GM12878 (cell line): ENCODE results near the gene PAX7. TPM values are rescaled to one million over a fixed set of nuclear protein-coding genes. Genes with fewer than 3 reads are reported as not detected.

ENCODE experiments used
- ATAC-seq: fragments of 200-7000 bp; cut with Tn5 transposase; 3 replicates; pipeline ENCODE4 v1.9.1; 2020; ENCODE audit warnings: mild to moderate bottlenecking, moderate library complexity
- BruUV-seq: library from RNA; stranded (reverse); fragments of 400-500 nt; replicated peaks from 2 replicates; lab custom pipeline; 2021; lab: Mats Ljungman, UMichigan
- CTCF ChIA-PET: fragments of 300-600 bp; sonication (Branson Sonifier 250); formaldehyde crosslinking; extraction: SDS; loops from one replicate; lab custom pipeline; 2021; ENCODE audit warnings: inconsistent platforms; lab: Yijun Ruan, JAX
- POLR2A ChIA-PET: fragments of 350-600 bp; formaldehyde crosslinking; extraction: SDS; loops from one replicate; lab custom pipeline; 2021; ENCODE audit warnings: inconsistent platforms; lab: Charles Lee
- RAD21 ChIA-PET: fragments of 300-600 bp; sonication (Branson Sonifier 250); formaldehyde crosslinking; loops from one replicate; lab custom pipeline; 2023; ENCODE audit warnings: antibody characterized with exemption; ENCODE audit not compliant: unreplicated experiment; lab: Charles Lee
- SMC1A ChIA-PET: fragments of 300-600 bp; sonication (Branson Sonifier 250); formaldehyde crosslinking; loops from one replicate; lab custom pipeline; 2023; ENCODE audit not compliant: unreplicated experiment, uncharacterized antibody; lab: Charles Lee
- DNase-seq: peaks from one replicate; pipeline ENCODE4 v3.0.0-alpha.2; 2011; ENCODE audit warnings: low read depth, low spot score
- FAIRE-seq: peaks from 3 replicates; lab custom pipeline; 2011; peaks lifted over from hg19 to GRCh38; lab: Jason Lieb, UNC
- H2AFZ ChIP-seq: 2 replicates; pipeline ENCODE4 v1.6.0; 2011; ENCODE audit warnings: low read depth, low read length, control low read depth; ENCODE audit not compliant: control insufficient read depth
- H3K27ac ChIP-seq: 2 replicates; pipeline ENCODE4 v1.5.1; 2011; ENCODE audit warnings: control low read depth; ENCODE audit not compliant: control insufficient read depth, insufficient read depth
- H3K27me3 ChIP-seq, 2 experiments: replicated peaks in 1 of 2; 2 replicates each; pipeline versions ENCODE4 v1.6.0 to v1.6.1; 2011; ENCODE audit warnings: low read length in 1 of 2; ENCODE audit not compliant: control insufficient read depth in 2 of 2, insufficient read depth in 2 of 2
- H3K36me3 ChIP-seq, 2 experiments: 2 replicates each; pipeline ENCODE4 v1.5.1; 2011; ENCODE audit warnings: low read length in 1 of 2; ENCODE audit not compliant: control insufficient read depth in 2 of 2, insufficient read depth in 2 of 2
- H3K4me1 ChIP-seq: 2 replicates; pipeline ENCODE4 v1.6.1; 2011; ENCODE audit warnings: mild to moderate bottlenecking, low read length, moderate library complexity, mixed read lengths; ENCODE audit not compliant: control insufficient read depth, insufficient read depth
- H3K4me2 ChIP-seq: 2 replicates; pipeline ENCODE4 v1.6.0; 2011; ENCODE audit warnings: control low read depth; ENCODE audit not compliant: control insufficient read depth, insufficient read depth
- H3K4me3 ChIP-seq: fragments of 200-600 bp; sonication (generic); 2 replicates; pipeline ENCODE4 v1.5.1; 2016
- H3K79me2 ChIP-seq: 2 replicates; pipeline ENCODE4 v1.6.0; 2011; ENCODE audit warnings: low read length; ENCODE audit not compliant: control insufficient read depth, insufficient read depth
- H3K9ac ChIP-seq: 2 replicates; pipeline ENCODE4 v1.8.0; 2011; ENCODE audit warnings: low read length, control low read depth, mixed read lengths; ENCODE audit not compliant: control insufficient read depth, insufficient read depth
- H3K9me3 ChIP-seq: replicated peaks from 3 replicates; pipeline ENCODE4 v1.5.1; 2011; ENCODE audit warnings: mild to moderate bottlenecking, low read length; ENCODE audit not compliant: control insufficient read depth, insufficient read depth
- H4K20me1 ChIP-seq: 2 replicates; pipeline ENCODE4 v1.6.0; 2011; ENCODE audit not compliant: control insufficient read depth, insufficient read depth
- ESRRA ChIP-seq: IDR thresholded peaks from 2 replicates; pipeline ENCODE4 v1.6.1; 2012; ENCODE audit warnings: mild to moderate bottlenecking, low read length, improper control_type of control experiment
- SMARCA5 ChIP-seq: fragments of 450-650 bp; IDR thresholded peaks from 2 replicates; pipeline ENCODE4 v1.6.1; 2017; ENCODE audit warnings: mild to moderate bottlenecking
- SP1 ChIP-seq: IDR thresholded peaks from one replicate; pipeline ENCODE4 v1.6.1; 2011; ENCODE audit warnings: low read depth, low read length
- SUPT20H ChIP-seq: IDR thresholded peaks from 2 replicates; pipeline ENCODE4 v1.6.1; 2011; ENCODE audit warnings: low read depth, mild to moderate bottlenecking, low read length, moderate library complexity, borderline replicate concordance; ENCODE audit not compliant: control insufficient read depth
- SUZ12 ChIP-seq: fragments of 200-600 bp; sonication (generic); IDR thresholded peaks from one replicate; pipeline ENCODE4 v1.6.1; 2018; ENCODE audit warnings: antibody characterized with exemption, mild to moderate bottlenecking; ENCODE audit not compliant: unreplicated experiment
- USF1 ChIP-seq: IDR thresholded peaks from 2 replicates; pipeline ENCODE4 v1.6.1; 2011; ENCODE audit warnings: borderline replicate concordance, low read depth, mild to moderate bottlenecking, moderate library complexity, mixed read lengths, low read length; ENCODE audit not compliant: insufficient read depth; ENCODE audit errors: extremely low read length
- YBX1 ChIP-seq: fragments of 450-650 bp; IDR thresholded peaks from 2 replicates; pipeline ENCODE4 v1.6.1; 2016; ENCODE audit warnings: antibody characterized with exemption
- ZBTB33 ChIP-seq: fragments of 450-650 bp; IDR thresholded peaks from 2 replicates; pipeline ENCODE4 v1.6.1; 2017; ENCODE audit warnings: mild to moderate bottlenecking
- WGBS: methylation state at CpG from one replicate; pipeline ENCODE4 v1.1.6; 2016; ENCODE audit warnings: low lambda C conversion rate; ENCODE audit not compliant: insufficient replicate concordance, insufficient coverage; ENCODE audit errors: missing lambda C conversion rate; 5-methylcytosine and 5-hydroxymethylcytosine counted together
- in situ Hi-C: fragments of 300-500 bp; cut with MboI; formaldehyde crosslinking; loops from 9 replicates; pipeline ENCODE4 v1.14.3; 2018; ENCODE audit warnings: mixed read lengths
- intact Hi-C: fragments of 100-400 bp; cut with micrococcal nuclease; formaldehyde crosslinking; loops from one replicate; pipeline ENCODE4 v1.14.2; 2022; ENCODE audit not compliant: unreplicated experiment
- polyA plus RNA-seq, 11 experiments: library from polyadenylated mRNA; depleted of rRNA in 4 of 11; unstranded in 6 of 11; stranded (reverse) in 5 of 11; fragments of >200 nt; fragmentation: Nextera tagmentation in 4 of 11; fragmentation: Illumina TruSeq in 1 of 11; extraction: Ambion mirVana in 4 of 11; extraction: Trizol in 1 of 11; gene quantifications; 1 replicate in 1 of 11; 2 replicates in 10 of 11; pipeline versions ENCODE4 v1.2.1 to v1.2.3, GENCODE V29; 2011 to 2016; ENCODE audit warnings: inconsistent platforms in 2 of 11, missing spikeins in 2 of 11, low read depth in 1 of 11
- total RNA-seq, 4 experiments: library from RNA; depleted of rRNA in 3 of 4; stranded (reverse); fragments of >200 nt in 3 of 4; fragmentation: Illumina TruSeq in 1 of 4; extraction: Trizol in 1 of 4; gene quantifications; 2 replicates each; pipeline versions ENCODE4 v1.2.1 to v1.2.3, GENCODE V29; 2013 to 2021

The PAX7 gene
- total and polyA plus RNA-seq, 10 of the 15 experiments (the other 5 are each of a cell fraction or from before 2014, with no cell fraction given): not detected

- no peaks in the 10 kb centered on the region; a peak in 1 of 4 replicates for H3K27me3 ChIP-seq
- ChIA-PET POLR2A (no interaction called here), RAD21 (no interaction called here), SMC1A (no interaction called here)
- FAIRE-seq: no peak
- intact Hi-C loops: no loop called here
- 18% methylated on average over 1 of the region's 1 CpG for WGBS
- H3K4me2 ChIP-seq: no peak overlapping the region
- H3K4me3 ChIP-seq: no peak overlapping the region
- H3K9me3 ChIP-seq: no peaks in the 10 kb centered on the region
- H3K36me3 ChIP-seq: no peaks in the 10 kb centered on the region
- no peak for DNase-seq
- H2AFZ ChIP-seq: no peak overlapping the region
- no peak for TF ChIP-seq ESRRA
- no peak for TF ChIP-seq SUZ12
- TF ChIP-seq ZBTB33: no peak
- TF ChIP-seq YBX1: no peak
- no peak for TF ChIP-seq SMARCA5
- TF ChIP-seq SUPT20H: no peak
- TF ChIP-seq USF1: no peak
- no peak for TF ChIP-seq SP1
- TF ChIP-seq, all 136 proteins: peak for 0
- Histone ChIP-seq H3K79me2 (no peaks in the 10 kb centered on the region), H3K27ac (no peak overlapping the region), H3K4me1 (no peaks in the 10 kb centered on the region), H3K9ac (no peak overlapping the region), H4K20me1 (no peaks in the 10 kb centered on the region)
- in situ Hi-C loops: no loop called here
- CTCF ChIA-PET: no interaction called here
- no peak for ATAC-seq
- no TSS peak for BruUV-seq
These were observed 110.0 kb downstream of the PAX7 start for GRCh38 chr1:18740617-18741016.
